Measurements from ENCODE around the gene SUPV3L1. TPM values are rescaled to one million over a fixed set of nuclear protein-coding genes. Genes with fewer than 3 reads are reported as not detected.

Gene SUPV3L1
- total RNA-seq, 2 experiments from 2014 or later = 78.1 to 78.7 TPM

GRCh38 chr10:69214666-69215131 lies 34.7 kb downstream of the SUPV3L1 start:
- Histone ChIP-seq H3K9me3 (ENCODE audit: control insufficient read depth in 1 of 2, insufficient read depth in 1 of 2, low read length in 2 of 2) (no peaks in the 10 kb centered on the region), H3K4me1 (ENCODE audit: insufficient read depth, low read length) (peaks cover 17% of the 10 kb centered on the region), H3K27me3 (ENCODE audit: control insufficient read depth in 1 of 2, insufficient read depth in 2 of 2, low read length in 2 of 2) (no peaks in the 10 kb centered on the region), H3K36me3 (ENCODE audit: insufficient read depth, low read length) (no peaks in the 10 kb centered on the region), H3K27ac (ENCODE audit: low read depth in 1 of 2, low read length in 2 of 2) (no peak overlapping the region), H3K4me3 (ENCODE audit: low read length) (no peak overlapping the region)
- DNase-seq (no peak), ATAC-seq (ENCODE audit: poor library complexity) (no peak)
- H3K27ac Mint-ChIP-seq = peak overlapping the region; percentile 10
- H3K27me3 Mint-ChIP-seq = no peaks in the 10 kb centered on the region
- TF ChIP-seq, protein P1, sequence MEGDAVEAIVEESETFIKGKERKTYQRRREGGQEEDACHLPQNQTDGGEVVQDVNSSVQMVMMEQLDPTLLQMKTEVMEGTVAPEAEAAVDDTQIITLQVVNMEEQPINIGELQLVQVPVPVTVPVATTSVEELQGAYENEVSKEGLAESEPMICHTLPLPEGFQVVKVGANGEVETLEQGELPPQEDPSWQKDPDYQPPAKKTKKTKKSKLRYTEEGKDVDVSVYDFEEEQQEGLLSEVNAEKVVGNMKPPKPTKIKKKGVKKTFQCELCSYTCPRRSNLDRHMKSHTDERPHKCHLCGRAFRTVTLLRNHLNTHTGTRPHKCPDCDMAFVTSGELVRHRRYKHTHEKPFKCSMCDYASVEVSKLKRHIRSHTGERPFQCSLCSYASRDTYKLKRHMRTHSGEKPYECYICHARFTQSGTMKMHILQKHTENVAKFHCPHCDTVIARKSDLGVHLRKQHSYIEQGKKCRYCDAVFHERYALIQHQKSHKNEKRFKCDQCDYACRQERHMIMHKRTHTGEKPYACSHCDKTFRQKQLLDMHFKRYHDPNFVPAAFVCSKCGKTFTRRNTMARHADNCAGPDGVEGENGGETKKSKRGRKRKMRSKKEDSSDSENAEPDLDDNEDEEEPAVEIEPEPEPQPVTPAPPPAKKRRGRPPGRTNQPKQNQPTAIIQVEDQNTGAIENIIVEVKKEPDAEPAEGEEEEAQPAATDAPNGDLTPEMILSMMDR (IDR thresholded peaks at IDR 0.05) = no peak
- peaks cover 5% of the 10 kb centered on the region for H3K36me3 Mint-ChIP-seq (ENCODE audit: low read depth)
- peaks cover 30% of the 10 kb centered on the region for H3K4me1 Mint-ChIP-seq (ENCODE audit: low read depth)
- intact Hi-C loops (cut with DNase I, micrococcal nuclease) = no loop called here
- no peak overlapping the region for H3K4me3 Mint-ChIP-seq
- CTCF ChIA-PET = interaction anchor here (0.6 to 1.1 kb wide), 2 partner anchors 23 to 184 kb away, joined by 3 to 4 read pairs; no protein-coding TSS in a partner anchor
- POLR2A ChIA-PET = interaction anchor here (1.0 to 2.8 kb wide), 3 partner anchors 10 to 259 kb away, joined by 3 to 9 read pairs (median 4); partner anchors contain the start of gene DDX21
- H3K9me3 Mint-ChIP-seq = no peaks in the 10 kb centered on the region

- H3K36me3 ChIP-seq (ENCODE audit: insufficient read depth, low read length) = no peaks in the 10 kb centered on the region
- Mint-ChIP-seq H3K4me1 (ENCODE audit: low read depth) (peaks cover 30% of the 10 kb centered on the region), H3K4me3 (peak overlapping the region; percentile 54), H3K9me3 (no peaks in the 10 kb centered on the region), H3K36me3 (ENCODE audit: low read depth) (no peaks in the 10 kb centered on the region), H3K27ac (peak overlapping the region; percentile 55), H3K27me3 (no peaks in the 10 kb centered on the region)
- H3K9me3 ChIP-seq (ENCODE audit: control insufficient read depth in 1 of 2, insufficient read depth in 1 of 2, low read length in 2 of 2) = no peaks in the 10 kb centered on the region
- no peaks in the 10 kb centered on the region for H3K27me3 ChIP-seq (ENCODE audit: control insufficient read depth in 1 of 2, insufficient read depth in 2 of 2, low read length in 2 of 2)
- ChIA-PET POLR2A (interaction anchor here (0.6 to 2.8 kb wide), 7 partner anchors 11 to 259 kb away, joined by 3 to 9 read pairs (median 3); partner anchors contain the start of gene DDX21), CTCF (interaction anchor here (0.6 kb wide), 1 partner anchor 183 kb away, joined by 3 read pairs; no protein-coding TSS in a partner anchor)
- no peak overlapping the region for H3K4me3 ChIP-seq (ENCODE audit: low read length)
- intact Hi-C loops (cut with DNase I, micrococcal nuclease) = no loop called here
- ATAC-seq (ENCODE audit: poor library complexity) = peak; percentile 86
- peak in 5 of 14 experiments; percentile 20 to 73 (median 35) for DNase-seq
- H3K27ac ChIP-seq (ENCODE audit: low read depth in 1 of 2, low read length in 2 of 2) = peak overlapping the region in 1 of 2 donors; percentile 16
- TF ChIP-seq, protein P1 (IDR thresholded peaks at IDR 0.05) = no peak
- peaks cover 17% of the 10 kb centered on the region for H3K4me1 ChIP-seq (ENCODE audit: insufficient read depth, low read length)
These were observed 35.6 kb downstream of the SUPV3L1 start for GRCh38 chr10:69215405-69216171.

DNA sequence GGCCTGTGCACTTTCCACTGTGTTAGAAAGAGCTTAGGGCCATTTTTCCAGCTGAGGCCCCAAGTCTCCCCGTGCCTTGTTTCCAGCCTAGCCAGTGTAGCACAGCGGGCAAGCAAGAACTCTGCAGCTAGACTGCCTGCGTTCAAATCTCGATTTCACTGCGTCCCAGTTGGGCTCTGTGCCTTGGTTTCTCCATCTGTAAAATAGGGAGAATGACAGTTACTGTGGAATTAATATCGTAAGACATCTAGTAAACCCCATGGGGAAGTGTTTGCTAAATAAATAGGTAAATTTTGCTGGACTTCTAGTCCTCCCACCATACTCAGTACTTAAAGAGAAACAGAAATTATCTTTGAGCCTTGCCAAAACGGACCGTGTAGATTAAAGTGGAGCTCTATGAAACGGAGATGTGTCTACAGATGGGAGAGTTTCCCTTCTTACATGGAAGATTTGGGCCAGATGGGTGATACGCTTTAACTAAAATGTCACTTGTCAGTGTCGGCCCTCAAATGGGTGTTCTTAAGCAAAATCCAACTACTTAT lies 36.6 kb downstream of the SUPV3L1 start:
- Mint-ChIP-seq H3K36me3 (ENCODE audit: low read depth) (no peaks in the 10 kb centered on the region), H3K27me3 (no peaks in the 10 kb centered on the region), H3K4me1 (ENCODE audit: low read depth) (peaks cover 32% of the 10 kb centered on the region), H3K27ac (no peak overlapping the region), H3K9me3 (no peaks in the 10 kb centered on the region), H3K4me3 (no peak overlapping the region)
- no peak for ATAC-seq (ENCODE audit: poor library complexity)
- H3K27ac ChIP-seq (ENCODE audit: low read depth in 1 of 2, low read length in 2 of 2) = no peak overlapping the region
- ChIA-PET POLR2A (interaction anchor here (0.6 to 1.7 kb wide), 2 partner anchors 12 to 27 kb away, joined by 3 to 4 read pairs; no protein-coding TSS in a partner anchor), CTCF (no interaction called here)
- H3K4me3 ChIP-seq (ENCODE audit: low read length) = no peak overlapping the region
- no peaks in the 10 kb centered on the region for H3K9me3 ChIP-seq (ENCODE audit: control insufficient read depth in 1 of 2, insufficient read depth in 1 of 2, low read length in 2 of 2)
- no peaks in the 10 kb centered on the region for H3K36me3 ChIP-seq (ENCODE audit: insufficient read depth, low read length)
- TF ChIP-seq, protein P1 (IDR thresholded peaks at IDR 0.05) = no peak
- no peaks in the 10 kb centered on the region for H3K27me3 ChIP-seq (ENCODE audit: control insufficient read depth in 1 of 2, insufficient read depth in 2 of 2, low read length in 2 of 2)
- peaks cover 19% of the 10 kb centered on the region for H3K4me1 ChIP-seq (ENCODE audit: insufficient read depth, low read length)
- DNase-seq = no peak
- intact Hi-C loops (cut with DNase I, micrococcal nuclease) = no loop called here

Data from CD4-positive, alpha-beta T cell (primary cell).